Measurements from ENCODE around the gene CST9L. TPM values are rescaled to one million over a fixed set of nuclear protein-coding genes. Genes with fewer than 3 reads are reported as not detected.

The CST9L gene
- total and polyA plus RNA-seq, 9 donors: not detected

DNA sequence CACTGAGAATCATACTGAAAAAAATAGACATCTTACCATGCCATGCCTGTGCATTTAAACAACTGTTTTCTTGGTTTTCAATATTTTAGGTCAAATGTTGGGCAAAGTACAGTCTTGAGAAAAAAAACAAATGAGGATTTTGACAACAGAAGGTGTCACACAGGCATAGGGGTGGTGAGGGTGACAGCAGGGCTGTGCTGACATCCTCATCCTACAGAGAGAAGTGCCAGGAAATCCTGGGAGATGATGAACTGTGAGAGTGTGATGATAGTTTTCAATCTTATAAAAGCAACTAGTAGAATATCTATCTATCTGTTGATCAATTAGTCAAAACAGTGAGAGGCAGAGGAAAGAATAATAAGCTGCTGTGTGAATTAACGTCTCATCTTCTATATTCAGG is 53.4 kb downstream of the CST9L start:
- Histone ChIP-seq H3K4me3 (ENCODE audit: low read length) (no peak overlapping the region), H3K9me3 (replicated peaks; ENCODE audit: control insufficient read depth, low read depth, low read length) (no peaks in the 10 kb centered on the region), H3K27ac (ENCODE audit: low read length) (no peak overlapping the region), H3K4me1 (ENCODE audit: control insufficient read depth, insufficient read depth, low read length) (no peaks in the 10 kb centered on the region), H3K27me3 (ENCODE audit: control insufficient read depth, insufficient read depth, low read length) (no peaks in the 10 kb centered on the region), H3K36me3 (ENCODE audit: control insufficient read depth, insufficient read depth, low read length) (no peaks in the 10 kb centered on the region)
- no peak for DNase-seq
- no CpG with 5 or more reads among the region's 1 CpG for WGBS (ENCODE audit: insufficient coverage)

Other genes starting within 250 kb of the CST9L start
- gene NXT1, start 217.7 kb downstream of the CST9L start, total RNA-seq: 19.4 TPM
- 10 to 100 TPM; 12.5 to 16.1 (median 13.8) TPM for gene NXT1, start 217.7 kb downstream of the CST9L start, polyA plus RNA-seq (ENCODE audit: insufficient read depth in 1 of 8, insufficient read length in 8 of 8, low replicate concordance in 1 of 8)
- 10.8 TPM for gene GZF1, start 206.3 kb downstream of the CST9L start, total RNA-seq
- gene GZF1, start 206.3 kb downstream of the CST9L start, polyA plus RNA-seq (ENCODE audit: insufficient read depth in 1 of 8, insufficient read length in 8 of 8, low replicate concordance in 1 of 8): 10 to 100 TPM in 4 of 8 donors, 1 to 10 TPM in 4; 7.1 to 13.9 (median 9.8) TPM
- gene NAPB, start 147.0 kb downstream of the CST9L start, total RNA-seq: 7.5 TPM
- 1 to 10 TPM; 5.6 to 9.2 (median 6.9) TPM for gene NAPB, start 147.0 kb downstream of the CST9L start, polyA plus RNA-seq (ENCODE audit: insufficient read depth in 1 of 8, insufficient read length in 8 of 8, low replicate concordance in 1 of 8)
- gene CSTL1, start 128.8 kb downstream of the CST9L start, total RNA-seq: not detected
- not detected for gene CSTL1, start 128.8 kb downstream of the CST9L start, polyA plus RNA-seq (ENCODE audit: insufficient read depth in 1 of 8, insufficient read length in 8 of 8, low replicate concordance in 1 of 8)
- not detected for gene CST11, start 115.6 kb downstream of the CST9L start, total RNA-seq
- gene CST11, start 115.6 kb downstream of the CST9L start, polyA plus RNA-seq (ENCODE audit: insufficient read depth in 1 of 8, insufficient read length in 8 of 8, low replicate concordance in 1 of 8): not detected
- gene CST8, start 77.4 kb downstream of the CST9L start, total RNA-seq: not detected
- gene CST8, start 77.4 kb downstream of the CST9L start, polyA plus RNA-seq (ENCODE audit: insufficient read depth in 1 of 8, insufficient read length in 8 of 8, low replicate concordance in 1 of 8): not detected
- not detected for gene CST9, start 37.4 kb upstream of the CST9L start, total RNA-seq
- gene CST9, start 37.4 kb upstream of the CST9L start, polyA plus RNA-seq (ENCODE audit: insufficient read depth in 1 of 8, insufficient read length in 8 of 8, low replicate concordance in 1 of 8): not detected
- gene CST3, start 69.5 kb upstream of the CST9L start, total RNA-seq: 70.0 TPM
- gene CST3, start 69.5 kb upstream of the CST9L start, polyA plus RNA-seq (ENCODE audit: insufficient read depth in 1 of 8, insufficient read length in 8 of 8, low replicate concordance in 1 of 8): 100 to 1,000 TPM in 7 of 8 donors, 10 to 100 TPM in 1; 84.7 to 145 (median 115) TPM
- gene CST4, start 120.6 kb upstream of the CST9L start, total RNA-seq: not detected
- gene CST4, start 120.6 kb upstream of the CST9L start, polyA plus RNA-seq (ENCODE audit: insufficient read depth in 1 of 8, insufficient read length in 8 of 8, low replicate concordance in 1 of 8): not detected
- gene CST1, start 182.5 kb upstream of the CST9L start, total RNA-seq: not detected
- gene CST1, start 182.5 kb upstream of the CST9L start, polyA plus RNA-seq (ENCODE audit: insufficient read depth in 1 of 8, insufficient read length in 8 of 8, low replicate concordance in 1 of 8): not detected

Measured in muscle of leg (tissue), 11 donors.